ENCODE data around the gene CAV2. TPM values are rescaled to one million over a fixed set of nuclear protein-coding genes. Genes with fewer than 3 reads are reported as not detected.
A peak's percentile ranks its signal among the peaks of the same experiment; 100 is the strongest.

Gene CAV2
- total RNA-seq, 1 donor from 2014 or later, result 209 TPM

DNA sequence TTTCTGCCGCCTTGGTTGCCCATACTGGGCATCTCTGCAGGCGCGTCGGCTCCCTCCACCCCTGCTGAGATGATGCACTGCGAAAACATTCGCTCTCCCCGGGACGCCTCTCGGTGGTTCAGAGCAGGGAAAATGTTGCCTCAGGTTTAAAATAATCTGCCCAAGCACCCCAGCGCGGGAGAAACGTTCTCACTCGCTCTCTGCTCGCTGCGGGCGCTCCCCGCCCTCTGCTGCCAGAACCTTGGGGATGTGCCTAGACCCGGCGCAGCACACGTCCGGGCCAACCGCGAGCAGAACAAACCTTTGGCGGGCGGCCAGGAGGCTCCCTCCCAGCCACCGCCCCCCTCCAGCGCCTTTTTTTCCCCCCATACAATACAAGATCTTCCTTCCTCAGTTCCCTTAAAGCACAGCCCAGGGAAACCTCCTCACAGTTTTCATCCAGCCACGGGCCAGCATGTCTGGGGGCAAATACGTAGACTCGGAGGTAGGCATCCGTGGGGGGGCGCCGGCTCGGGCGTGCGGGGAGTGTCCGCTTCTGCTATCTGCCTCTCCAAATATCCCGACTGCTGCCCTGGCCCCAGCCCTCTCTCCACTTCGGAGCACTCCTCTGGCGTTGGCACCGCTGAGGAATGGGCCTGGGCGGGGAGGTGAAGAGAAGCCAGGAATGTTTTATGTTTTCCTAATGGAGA lies 25.2 kb downstream of the CAV2 start, which contains the start of gene CAV1:
Gene CAV1 (plus strand): TSS at position 428 of the 689 bp plus-strand sequence. CDS start 27 bp downstream, at position 455.
- DNase-seq (ENCODE audit: low spot score), result peak; percentile 91

DNA sequence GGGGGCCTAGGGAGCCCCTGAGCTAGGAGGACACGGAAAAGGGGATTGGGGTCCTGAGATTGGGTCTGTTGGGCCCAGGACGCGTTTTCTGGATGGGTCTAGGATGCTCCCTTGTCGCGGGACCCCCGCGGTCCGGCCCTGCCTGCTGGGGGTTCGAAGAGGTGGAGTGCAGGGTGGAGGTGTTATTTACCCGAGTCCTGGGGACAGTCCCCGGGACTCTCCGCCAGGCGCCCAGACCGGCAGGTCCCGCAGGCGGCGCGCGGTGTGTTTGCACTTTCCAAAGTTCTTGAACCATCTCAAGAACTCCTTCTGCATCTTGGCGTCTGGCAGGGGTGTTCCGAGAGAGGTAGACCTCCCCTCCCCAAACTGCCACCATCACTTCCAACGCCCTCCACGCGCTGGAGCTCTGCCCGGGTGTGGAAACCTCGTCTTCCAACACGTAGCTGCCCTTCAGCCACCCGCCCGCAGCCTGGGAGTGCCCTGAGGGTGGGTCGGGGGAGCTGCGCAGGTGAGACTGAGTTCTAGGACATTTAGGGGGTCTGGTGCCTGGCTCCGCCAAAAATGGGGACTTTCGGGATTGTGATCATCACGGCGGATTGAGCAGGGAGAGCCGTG lies 25.9 kb downstream of the CAV2 start:
- peak; percentile 46 for DNase-seq (ENCODE audit: low spot score)

DNA sequence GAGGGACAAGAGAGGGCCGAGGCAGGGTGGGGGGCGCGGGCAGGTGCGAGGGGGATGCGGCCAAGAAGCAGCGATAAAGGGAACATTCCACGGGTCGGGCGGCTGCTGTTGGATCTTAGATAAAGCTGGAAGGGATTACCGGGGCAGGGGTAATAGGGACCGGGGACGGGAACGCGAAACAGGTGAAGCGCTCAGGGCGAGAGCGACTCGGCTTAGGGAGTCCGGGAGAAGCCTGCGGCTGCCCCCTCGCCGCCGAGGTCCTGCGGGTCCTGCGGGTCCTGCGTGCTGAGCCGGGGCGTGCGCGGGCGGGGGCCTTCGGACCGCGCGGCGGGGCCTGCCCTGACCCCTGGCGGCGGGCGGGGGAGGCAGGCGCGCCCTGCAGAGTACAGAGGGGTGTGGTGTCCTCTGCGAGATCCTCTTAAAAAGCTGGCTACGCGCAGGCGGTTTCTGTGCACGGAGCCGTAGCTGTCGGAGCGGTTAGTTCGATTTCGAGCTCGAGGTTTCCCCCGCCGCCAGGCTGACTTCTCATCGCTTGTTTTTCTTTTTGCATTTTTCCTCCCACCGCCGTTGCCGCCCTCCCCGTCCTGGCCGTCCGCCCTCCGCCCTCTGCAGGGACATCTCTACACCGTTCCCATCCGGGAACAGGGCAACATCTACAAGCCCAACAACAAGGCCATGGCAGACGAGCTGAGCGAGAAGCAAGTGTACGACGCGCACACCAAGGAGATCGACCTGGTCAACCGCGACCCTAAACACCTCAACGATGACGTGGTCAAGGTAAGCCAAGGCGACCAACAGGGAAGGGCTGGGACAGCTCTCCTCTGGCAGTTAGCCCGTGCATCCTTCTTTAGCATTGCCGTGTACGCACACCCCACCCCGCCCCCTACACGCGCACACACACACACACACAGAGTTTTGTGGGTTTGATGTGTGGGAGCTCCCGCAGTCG lies 26.6 kb downstream of the CAV2 start:
- peak; percentile 90 for DNase-seq (ENCODE audit: low spot score)

DNA sequence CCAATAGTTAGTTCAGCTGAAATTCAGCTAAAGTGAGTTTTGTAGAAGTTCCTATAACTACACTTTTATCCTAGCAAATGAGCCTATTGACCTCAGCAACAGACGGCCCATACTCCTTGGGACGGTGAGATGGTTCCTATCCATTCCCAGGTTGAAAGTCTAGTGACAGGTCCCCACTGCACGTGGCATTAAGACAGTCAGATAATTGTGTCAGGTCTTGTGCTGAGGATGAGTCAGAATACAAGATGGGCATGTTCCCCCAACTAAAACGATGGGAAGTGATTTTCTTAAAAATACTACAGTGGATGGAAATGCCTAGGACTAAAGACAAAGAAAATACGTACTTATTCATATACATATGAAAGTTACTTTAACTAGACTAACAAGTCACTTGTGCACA lies 27.4 kb downstream of the CAV2 start:
- DNase-seq (ENCODE audit: low spot score), result no peak

DNA sequence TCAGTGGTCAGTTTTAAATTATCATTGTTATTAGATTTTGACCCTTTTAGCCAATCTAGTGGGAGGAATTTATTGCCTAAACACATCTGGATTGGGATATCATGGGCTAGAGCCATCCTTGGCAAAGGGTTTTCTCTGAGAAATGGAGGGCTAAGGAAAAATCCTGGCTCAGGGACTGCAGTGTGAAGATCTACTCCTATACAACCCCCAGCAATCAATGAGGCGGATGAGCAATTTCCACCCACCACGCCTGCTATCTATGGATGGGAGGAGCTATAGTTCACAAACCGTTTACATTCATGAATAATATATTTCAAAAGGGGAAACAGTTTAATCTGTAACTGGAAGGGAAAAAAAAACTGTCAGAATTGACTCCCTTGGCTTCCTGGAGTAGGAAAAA lies 28.0 kb downstream of the CAV2 start:
- peak; percentile 37 for DNase-seq (ENCODE audit: low spot score)

DNA sequence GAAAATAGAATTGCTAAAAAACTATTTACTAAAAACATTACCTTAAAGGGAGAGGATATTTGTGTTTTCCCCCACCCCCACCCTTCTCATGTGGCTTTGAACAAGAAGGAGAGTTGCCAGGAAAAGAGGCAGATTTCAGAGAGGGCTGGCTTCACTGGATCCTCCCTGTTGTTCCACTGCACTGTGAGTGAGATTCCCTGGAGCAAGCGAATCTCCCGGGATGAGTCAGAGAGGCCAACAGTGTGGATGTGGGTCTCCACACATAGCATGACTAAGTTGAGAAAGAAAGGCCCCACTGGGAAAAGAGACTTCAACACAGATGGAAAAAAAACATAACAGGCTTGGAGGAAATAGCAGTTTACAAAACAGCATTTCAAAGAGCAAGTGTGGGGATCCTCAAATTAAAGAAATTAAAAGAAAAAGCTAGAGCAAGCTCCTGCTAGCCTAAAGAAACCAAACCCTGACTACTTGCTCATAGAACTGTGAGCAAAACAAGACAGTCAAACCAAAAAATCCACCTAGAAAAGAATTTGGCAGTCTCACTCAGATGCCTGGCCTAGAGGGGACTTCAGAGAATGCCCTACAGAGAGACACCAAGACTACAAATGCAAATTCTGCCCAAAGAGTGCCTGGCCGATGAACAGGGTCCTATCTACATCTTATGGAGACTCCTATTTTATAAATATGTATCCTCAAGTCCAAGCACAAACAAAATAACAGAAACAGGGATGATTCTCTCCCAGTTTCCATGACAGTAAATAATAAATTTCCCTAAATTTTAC lies 28.7 kb downstream of the CAV2 start:
- peak; percentile 96 for DNase-seq (ENCODE audit: low spot score)

DNA sequence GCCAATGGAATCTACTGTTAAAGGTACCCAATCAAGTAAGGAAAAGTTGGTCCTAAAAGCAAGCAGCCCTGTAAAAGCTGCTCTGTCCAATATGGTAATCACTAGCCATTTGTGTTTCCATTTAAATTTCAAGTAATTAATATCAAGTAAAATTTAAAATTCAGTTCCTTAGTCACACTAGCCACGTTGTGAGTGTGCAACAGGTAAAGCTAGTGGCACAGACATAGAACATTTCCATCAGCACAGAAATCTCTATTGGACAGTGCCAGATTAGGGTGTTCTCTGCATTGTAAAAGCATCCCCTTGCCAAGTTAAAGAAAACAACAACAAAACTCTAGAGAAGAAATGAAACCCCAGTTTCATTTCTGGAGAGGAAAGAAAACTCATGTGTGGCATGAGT lies 29.7 kb downstream of the CAV2 start:
- DNase-seq (ENCODE audit: low spot score), result no peak

DNA sequence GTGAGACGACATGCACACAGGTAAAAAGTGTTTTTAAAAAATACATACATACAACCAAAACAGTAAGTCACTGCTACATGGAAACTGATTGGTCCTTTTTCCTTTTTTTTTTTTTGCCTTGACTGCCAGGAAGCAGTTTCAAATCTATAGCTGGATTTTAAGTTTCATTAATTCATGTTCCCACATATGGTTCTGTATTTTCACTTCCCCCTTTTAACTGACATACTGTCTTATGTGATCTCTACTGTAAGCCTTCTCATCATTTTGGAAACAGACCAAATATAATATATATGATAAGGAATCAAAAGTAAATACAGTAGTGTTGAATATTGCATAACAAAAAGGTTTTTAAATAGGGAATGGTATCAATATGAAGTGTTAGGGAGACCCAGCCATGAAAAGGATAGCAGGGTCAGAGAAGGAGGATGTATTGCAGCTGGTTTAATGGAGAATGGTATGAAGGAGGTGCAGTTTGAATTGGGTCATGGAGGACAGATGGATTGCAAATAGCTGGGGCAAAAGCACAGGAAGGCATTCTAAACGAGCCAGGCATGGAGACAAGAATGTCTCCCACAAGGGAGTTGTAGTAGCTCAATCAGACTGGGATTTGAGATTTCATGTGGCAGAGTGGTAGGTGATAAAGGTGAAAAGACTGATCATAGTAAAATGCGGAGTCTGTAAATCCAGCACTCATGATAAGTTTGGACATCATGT lies 30.7 kb downstream of the CAV2 start:
- DNase-seq (ENCODE audit: low spot score), result no peak

DNA sequence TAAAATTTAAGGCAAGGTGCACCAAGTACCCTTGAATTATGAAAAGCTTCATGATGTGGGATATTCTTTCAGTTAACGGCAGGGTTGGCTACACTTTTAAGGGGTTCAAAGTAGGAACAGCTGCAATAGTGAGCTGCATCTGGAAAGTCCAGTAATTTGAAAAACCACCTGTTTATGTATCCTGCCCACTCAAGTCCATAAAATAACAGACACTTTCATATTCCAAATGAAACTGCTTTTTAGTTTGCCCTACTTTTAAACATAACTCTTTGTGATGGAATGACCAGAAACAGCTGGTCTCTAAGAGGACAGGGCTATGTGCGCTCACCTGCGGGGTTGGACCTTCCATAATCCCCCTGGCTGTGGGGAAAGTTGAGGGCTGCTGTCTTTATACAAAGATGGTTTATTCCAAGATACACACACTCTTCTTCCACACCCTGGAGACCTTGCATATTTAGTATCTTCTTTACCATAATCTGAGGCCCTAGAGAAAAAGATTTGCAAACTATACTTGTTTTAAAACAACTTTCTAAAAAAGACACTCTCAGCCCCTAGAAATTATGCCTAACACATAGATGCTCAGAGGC lies 32.7 kb downstream of the CAV2 start:
- no peak for DNase-seq (ENCODE audit: low spot score)

DNA sequence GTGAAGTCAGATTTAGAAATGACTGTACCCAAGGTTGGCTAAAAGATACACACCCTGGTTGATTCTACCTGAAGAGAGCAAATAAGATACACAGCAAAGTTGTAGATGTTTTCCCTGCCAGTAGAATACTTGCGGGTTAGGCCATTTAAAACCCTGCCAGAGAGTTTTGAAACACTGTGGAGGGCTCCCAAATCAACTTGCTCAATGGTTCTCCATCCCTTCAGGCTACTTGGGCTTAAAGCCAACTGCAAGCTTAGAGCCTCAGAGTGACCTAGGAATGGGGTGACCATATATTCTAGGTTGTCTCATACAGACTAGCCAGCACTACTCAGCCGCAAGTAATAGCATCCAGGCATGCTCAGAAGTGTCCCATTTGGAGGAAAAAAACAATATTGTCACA lies 35.3 kb downstream of the CAV2 start:
- DNase-seq (ENCODE audit: low spot score), result no peak

DNA sequence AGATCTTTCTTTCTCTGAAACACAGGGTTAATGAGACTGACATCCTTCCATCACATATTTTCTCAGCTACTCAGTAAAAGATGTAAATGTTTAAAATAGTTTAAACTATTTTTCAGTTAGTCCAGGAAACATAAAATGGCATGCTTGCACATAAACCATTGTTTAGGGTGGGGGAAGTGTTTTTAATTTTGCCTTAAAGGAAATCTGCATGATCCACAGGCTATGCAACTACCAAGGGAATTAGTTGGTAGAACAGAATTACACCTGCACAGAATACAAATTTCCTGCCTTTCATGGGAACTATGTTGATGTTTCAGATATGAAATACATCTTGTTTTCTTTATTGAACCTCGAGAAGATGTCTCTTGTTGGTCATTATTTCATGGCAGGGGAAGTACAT lies 35.9 kb downstream of the CAV2 start:
- no peak for DNase-seq (ENCODE audit: low spot score)

DNA sequence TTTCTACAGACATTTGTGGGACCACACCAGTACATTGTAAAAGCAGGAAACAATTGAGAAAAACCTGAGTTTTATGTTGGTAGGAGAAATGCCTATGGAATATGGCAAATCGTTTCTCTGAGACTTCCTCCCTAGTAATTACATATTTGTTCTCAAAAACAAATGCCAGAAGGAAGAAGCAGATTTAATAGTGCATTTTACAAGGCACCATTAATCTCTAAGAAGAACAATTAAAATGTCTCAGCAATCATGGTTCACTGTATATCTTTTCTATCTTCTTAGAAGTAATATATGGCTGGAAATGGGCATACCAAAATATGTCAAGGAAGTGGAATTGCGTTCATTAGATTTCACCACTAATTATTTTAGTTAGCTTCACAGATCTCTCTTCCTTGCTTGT lies 38.6 kb downstream of the CAV2 start:
- DNase-seq (ENCODE audit: low spot score), result no peak

DNA sequence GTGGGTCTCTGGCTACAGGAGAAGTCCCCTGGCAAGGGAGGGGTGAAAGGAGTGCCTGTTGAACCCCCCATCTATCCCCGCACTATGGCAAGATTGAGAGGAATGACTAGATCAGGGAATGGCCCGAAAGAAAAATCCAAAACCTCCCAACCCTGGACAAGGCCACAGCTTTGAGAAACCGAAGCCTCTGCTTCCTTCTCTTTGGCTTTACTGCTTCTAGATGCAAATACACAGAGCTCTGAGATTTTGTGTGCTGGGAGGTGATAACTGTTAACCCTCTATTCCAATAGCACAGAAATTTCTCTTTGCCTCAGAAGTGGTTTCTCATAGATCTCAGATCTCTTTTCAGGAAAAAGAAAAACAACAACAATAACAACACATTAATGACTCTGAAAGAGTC lies 40.3 kb downstream of the CAV2 start:
- DNase-seq (ENCODE audit: low spot score), result no peak

DNA sequence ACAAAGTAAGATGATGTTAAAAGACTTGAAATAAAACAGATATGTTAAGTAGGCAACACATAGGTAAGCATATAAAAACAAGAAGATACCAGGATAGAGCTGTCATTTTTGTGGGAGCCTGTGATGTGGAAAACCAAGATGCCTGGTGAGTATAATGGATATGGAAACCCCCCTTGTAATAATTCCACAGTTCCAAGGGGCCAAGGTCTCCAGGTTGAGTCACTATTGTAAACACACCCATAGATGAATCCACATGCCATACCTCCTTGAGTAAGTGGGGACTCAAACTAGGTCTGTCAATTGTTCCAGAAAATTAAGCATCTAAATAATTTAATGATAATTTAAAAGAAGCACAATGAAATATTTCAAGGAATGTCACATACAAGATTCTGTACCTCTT lies 41.2 kb downstream of the CAV2 start:
- no peak for DNase-seq (ENCODE audit: low spot score)

DNA sequence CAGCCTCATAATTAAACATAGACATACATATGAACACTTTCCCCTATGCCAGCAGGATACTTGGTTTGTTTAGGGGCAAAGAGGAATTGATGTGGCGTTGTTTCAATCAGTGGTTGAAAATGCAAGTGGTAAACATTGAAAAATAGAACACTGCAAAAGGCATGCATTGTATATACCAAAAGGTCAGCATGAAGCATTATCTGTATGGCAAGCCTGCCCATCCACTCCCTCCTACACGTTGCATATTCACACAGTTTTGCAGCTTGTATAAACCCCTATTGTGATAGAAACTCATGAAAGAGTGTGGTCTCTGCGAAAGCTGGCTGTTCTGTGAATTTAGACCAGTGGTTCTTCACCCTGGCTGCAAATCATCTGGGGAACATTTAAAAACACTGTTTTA lies 42.4 kb downstream of the CAV2 start:
- DNase-seq (ENCODE audit: low spot score), result no peak

DNA sequence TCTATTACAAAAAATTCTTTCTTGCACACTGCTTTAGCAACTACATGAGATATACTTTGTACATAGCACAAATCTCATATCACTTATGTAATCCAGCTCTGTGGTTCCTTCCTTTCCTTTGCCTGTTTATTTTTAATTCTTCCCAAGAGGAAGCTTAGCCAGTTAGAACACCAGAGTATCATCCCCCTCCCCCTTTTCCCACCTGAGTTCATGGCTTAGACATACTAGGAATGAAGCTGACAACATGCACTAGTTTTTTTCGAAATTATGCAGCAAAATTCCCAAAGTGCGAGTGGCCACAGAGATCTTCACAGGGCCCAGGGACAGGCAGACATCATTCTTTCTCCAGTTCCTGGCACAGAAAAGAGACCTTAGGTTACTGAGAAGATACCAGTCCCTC lies 43.1 kb downstream of the CAV2 start:
- no peak for DNase-seq (ENCODE audit: low spot score)

DNA sequence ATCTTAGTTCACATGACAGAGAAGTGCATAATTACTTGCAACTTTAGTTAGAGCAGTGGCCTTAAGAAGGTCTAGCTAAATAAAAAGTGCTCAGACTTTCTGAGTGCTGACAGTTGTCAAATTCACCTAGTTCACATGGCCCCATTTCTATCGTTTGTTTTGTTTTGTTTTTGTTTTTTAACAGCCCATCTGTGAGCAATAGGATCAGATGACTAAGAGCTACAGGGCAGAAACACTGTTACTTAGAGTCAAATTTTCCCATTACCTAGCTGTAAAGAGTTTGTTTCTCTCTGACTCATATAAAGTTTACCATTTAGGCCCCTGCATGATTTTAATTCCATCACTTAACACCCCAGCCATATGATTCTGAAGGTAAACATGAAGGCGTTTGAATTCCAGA lies 44.1 kb downstream of the CAV2 start:
- DNase-seq (ENCODE audit: low spot score), result no peak

DNA sequence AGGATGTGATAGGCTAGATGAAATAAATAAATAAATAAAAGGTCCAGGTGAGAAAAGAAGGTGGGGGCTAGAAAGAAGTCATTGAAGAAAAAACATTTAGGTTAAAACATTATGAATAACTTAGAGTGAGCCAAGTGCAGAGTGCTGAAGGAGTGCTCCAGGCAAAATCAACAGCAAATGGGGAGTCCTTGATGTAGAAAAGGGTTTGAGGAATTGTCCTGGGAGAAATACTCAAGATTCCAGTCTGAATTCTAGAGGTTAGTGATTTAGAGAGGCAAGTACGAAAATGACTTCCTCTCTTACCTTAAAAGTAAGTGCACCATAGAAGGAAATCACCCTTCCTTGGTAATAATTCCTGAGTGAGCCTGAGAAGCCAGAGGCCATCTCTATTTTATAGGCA lies 44.9 kb downstream of the CAV2 start:
- no peak for DNase-seq (ENCODE audit: low spot score)

DNA sequence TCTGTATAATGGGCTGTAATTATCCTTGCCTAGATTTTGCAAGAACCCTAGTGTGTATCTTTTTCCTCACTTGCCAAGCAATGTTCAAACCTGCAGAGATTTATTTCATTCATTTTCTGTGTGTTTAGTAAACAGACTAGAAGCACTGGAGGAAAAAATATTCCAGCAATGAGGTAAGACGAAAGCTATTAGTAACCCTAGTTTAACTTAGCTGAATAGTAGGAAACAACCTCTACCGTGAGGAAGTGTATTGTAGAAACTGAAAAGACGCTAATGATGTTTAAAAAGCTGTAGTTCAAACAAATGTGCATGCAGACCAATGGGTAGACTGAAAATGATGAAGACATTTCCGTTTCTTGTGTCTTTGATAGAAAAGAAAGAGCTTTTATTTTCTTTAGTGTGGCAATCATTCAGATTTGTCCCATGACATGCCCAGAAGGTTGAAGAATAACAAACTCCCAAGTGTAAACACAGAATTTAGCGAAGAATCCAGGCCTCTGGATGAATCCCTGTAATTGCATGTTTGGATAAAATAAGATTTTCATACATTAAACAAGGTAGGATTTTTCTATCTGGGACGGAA lies 46.0 kb downstream of the CAV2 start:
- DNase-seq (ENCODE audit: low spot score), result no peak

DNA sequence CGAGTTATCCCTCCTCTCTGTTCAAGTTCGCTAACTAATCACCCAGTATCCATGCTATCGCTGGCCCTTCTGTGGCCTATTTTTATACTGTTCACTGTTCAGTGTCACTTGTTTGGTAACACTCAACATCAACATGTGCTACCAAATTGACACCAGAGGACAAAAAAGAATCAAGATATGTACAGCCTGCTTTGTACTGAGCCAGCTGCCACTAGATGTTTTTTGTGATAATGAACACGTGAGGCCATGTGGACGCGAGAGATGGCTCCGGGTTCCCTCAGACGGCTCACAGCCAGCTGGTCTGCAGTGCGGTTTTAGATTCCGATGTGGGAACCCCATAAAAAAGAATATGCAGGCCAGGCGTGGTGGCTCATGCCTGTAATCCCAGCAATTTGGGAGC lies 46.5 kb downstream of the CAV2 start:
- no peak for DNase-seq (ENCODE audit: low spot score)

Data from umbilical cord (tissue), 2 donors.